HG02678 (cell line): ENCODE results near the gene TGFBR3L.
"Not testable (repeated sequence)": the region's sequence is repeated elsewhere in the genome, so short reads cannot be mapped to it uniquely, and the experiment has no call there.

Experiments
- ATAC-seq: cut with Tn5 transposase; IDR thresholded peaks from one replicate; pipeline ENCODE4 v1.9.1; 2021; ENCODE audit warnings: mild to moderate bottlenecking, moderate library complexity; ENCODE audit not compliant: unreplicated experiment

The TGFBR3L gene

GRCh38 chr19:7947939-7948338 is 33.3 kb downstream of the TGFBR3L start:
- no peak for ATAC-seq

DNA sequence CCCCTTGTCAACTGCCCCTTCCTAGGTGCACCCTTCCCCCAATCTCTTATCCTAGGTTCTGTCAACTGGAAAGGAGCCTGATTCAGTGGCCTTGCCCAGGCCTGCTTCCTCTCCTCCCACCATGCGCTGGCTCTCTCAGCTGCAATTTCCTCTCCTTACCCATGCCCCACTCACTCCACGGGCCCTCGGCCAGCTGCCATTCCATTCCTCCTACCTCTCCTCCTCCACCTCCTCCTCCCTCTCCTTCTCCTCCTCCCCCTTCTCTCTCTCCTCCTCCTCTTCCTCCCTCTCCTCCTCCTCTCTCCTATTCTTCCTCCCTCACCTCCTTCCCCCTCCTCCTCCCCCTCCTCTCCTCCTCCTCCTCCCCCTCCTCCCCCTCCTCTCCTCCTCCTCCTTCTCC is 38.4 kb downstream of the TGFBR3L start:
- no peak for ATAC-seq

GRCh38 chr19:7953576-7953975 is 38.9 kb downstream of the TGFBR3L start:
- ATAC-seq: no peak

DNA sequence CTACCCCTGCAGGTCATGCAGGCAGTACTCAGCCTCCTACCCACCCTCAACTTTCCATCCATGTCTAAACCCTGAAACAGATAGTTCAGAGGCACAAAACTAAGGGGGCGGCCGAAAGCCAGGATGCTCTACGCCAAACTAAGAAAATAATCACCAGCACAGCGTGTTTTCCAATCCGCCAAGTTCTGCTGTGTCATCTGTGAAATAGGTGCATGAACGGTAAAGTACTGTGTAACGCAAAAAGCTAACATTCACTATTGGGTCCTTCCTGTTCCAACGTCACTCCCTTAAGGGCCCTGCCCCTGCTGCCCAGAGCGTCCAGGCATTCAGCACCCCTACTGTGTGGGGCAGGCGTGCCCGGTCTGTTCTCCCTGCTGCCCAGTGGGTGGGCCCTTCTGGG is 41.1 kb downstream of the TGFBR3L start:
- no peak for ATAC-seq

GRCh38 chr19:7959211-7959610 is 44.6 kb downstream of the TGFBR3L start:
- ATAC-seq: no peak

DNA sequence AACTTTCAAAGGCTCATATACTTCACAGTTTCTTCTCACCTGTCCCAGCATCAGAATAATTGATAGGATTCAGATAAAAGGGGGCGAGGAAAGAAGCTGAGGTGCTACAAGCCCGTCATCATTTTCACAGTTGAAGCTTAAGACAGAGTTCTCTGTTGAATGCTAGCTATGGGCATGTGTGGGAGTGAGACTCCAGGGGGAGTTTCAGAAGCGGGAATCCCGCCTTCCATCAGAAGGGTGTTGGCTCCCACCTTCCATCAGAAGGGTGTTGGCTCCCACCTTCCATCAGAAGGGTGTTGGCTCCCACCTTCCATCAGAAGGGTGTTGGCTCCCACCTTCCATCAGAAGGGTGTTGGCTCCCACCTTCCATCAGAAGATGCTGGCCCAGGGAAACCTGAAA is 46.5 kb downstream of the TGFBR3L start:
- not testable (repeated sequence) for ATAC-seq

- no peak for ATAC-seq
Observed at GRCh38 chr19:7961920-7962626, 47.4 kb downstream of the TGFBR3L start.

DNA sequence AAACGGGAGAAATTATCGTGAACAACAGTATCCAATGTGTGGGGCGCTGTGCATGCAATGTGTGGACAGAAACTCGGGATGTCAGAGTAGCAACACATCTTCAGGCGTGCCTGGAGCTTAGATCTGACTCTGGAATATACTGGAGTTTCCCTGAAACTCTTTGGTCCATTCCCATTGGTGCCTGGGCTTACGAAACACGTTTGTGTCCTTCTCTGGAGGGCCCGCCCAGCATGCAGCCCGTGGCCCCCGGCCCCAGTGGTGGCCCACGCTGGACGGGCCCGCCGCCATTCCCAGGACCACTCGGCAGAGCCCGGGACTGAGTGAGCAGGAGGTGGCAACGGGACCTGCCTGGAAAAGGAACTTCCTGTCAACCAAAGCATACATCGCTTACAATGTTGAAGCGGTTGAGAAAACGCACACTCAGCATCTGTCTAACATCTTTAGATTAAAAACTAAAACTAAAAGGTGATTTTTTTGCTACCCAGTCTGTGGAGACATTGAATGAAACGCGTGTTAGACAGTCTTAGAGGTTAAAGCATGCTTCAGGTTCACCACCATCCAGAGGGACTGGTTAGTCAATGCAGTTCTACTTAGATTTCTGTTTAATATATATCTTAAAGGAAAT is 48.1 kb downstream of the TGFBR3L start:
- ATAC-seq: no peak

GRCh38 chr19:7963566-7963965 is 48.9 kb downstream of the TGFBR3L start:
- ATAC-seq: no peak

GRCh38 chr19:7965259-7965841 is 50.7 kb downstream of the TGFBR3L start:
- no peak for ATAC-seq

GRCh38 chr19:7965921-7966665 is 51.5 kb downstream of the TGFBR3L start:
- no peak for ATAC-seq

DNA sequence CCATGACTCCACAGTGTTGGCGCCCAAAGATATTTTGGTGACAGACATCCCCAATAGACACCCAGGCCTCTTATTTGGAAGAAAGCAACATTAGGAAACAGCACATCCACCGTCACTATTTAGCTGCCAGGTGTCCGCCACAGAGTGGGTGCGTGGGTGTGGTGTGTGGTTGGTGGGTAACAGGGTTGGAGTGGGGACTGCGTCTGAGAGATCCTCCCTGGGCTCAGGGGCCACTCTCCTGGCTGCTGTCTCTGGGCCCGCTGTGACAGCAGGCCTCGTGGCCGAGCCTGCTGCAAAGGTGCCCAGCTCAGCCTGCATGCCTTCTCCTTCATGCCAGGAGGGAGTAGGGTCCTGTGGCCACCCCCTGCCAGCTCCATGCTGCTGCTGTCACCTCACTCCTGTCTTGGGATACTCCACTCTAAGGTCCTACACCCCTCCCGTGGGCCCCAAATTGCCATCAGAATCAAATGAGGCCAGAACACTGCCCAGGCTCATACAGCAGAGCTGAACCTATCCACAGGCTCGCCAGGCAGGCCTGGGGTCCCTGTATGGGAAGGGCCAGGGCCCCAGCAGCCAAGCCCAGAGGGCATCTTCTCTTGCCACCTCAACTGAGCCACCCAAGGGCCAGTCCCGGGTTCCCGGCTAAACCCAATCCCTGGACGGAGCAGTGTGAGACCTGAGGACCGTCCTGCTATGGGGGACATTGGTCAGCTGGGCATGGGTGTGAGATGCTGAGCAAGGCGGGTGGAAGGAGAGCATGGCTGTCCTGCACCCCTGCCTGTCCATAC is 53.6 kb downstream of the TGFBR3L start:
- no peak for ATAC-seq
